Vagina (tissue), 2 donors: Measurements from ENCODE around the gene ZER1. TPM values are rescaled to one million over a fixed set of nuclear protein-coding genes. Genes with fewer than 3 reads are reported as not detected.

Experiments
- DNase-seq, 2 donors: peaks; one replicate each; pipeline ENCODE4 v3.0.0-alpha.2; 2017; ENCODE audit errors: extremely low spot score in 2 of 2
- H3K27ac ChIP-seq: fragments of 200-600 bp; sonication (generic); one replicate; pipeline ENCODE4 v1.5.1; 2019
- H3K27me3 ChIP-seq: fragments of 200-600 bp; sonication (generic); one replicate; pipeline ENCODE4 v1.5.1; 2019
- H3K36me3 ChIP-seq, 2 donors: fragments of 200-600 bp; sonication (generic); one replicate each; pipeline ENCODE4 v1.5.1; 2017 to 2019
- H3K4me1 ChIP-seq: fragments of 200-600 bp; sonication (generic); one replicate; pipeline ENCODE4 v1.5.1; 2019
- H3K4me3 ChIP-seq, 2 donors: fragments of 200-600 bp; sonication (generic); 1 replicate in 1 of 2; 2 replicates in 1 of 2; pipeline ENCODE4 v1.5.1; 2016 to 2019
- H3K9me3 ChIP-seq: fragments of 200-600 bp; sonication (generic); one replicate; pipeline ENCODE4 v1.5.1; 2019
- CTCF ChIP-seq, 3 experiments: fragments of 450-650 bp in 2 of 3; fragments of 200-600 bp in 1 of 3; sonication (generic) in 1 of 3; IDR thresholded peaks; one replicate each; pipeline ENCODE4 v1.5.1; 2017 to 2019; ENCODE audit warnings: antibody characterized with exemption in 3 of 3, mild to moderate bottlenecking in 2 of 3, moderate library complexity in 2 of 3
- POLR2A ChIP-seq, 2 donors: fragments of 450-650 bp; IDR thresholded peaks; one replicate each; pipeline ENCODE4 v1.6.1; 2017; ENCODE audit warnings: antibody characterized with exemption in 2 of 2, mild to moderate bottlenecking in 2 of 2, moderate library complexity in 2 of 2
- POLR2AphosphoS5 ChIP-seq, 2 donors: sonication (generic); formaldehyde crosslinking; IDR thresholded peaks; one replicate each; pipeline ENCODE4 v1.9.0; 2017; ENCODE audit warnings: antibody characterized with exemption in 2 of 2, mild to moderate bottlenecking in 2 of 2, low read depth in 1 of 2; ENCODE audit not compliant: insufficient read depth in 1 of 2
- intact Hi-C: fragments of 100-400 bp; cut with DNase I; formaldehyde crosslinking; loops from one replicate; pipeline ENCODE4 v1.15.1; 2023
- total RNA-seq: library from RNA; depleted of rRNA; stranded (reverse); fragments of >200 nt; gene quantifications from one replicate; pipeline ENCODE4 v1.2.3, GENCODE V29; 2016

Gene ZER1
- total RNA-seq, 1 donor from 2014 or later = 54.8 TPM

GRCh38 chr9:128723866-128724743 is 47.6 kb downstream of the ZER1 start, which contains the start of gene ZDHHC12:
ZDHHC12 (minus strand) TSS chr9:128724127; CDS start chr9:128724093, 34 bp downstream.
- Histone ChIP-seq H3K27me3 (no peaks in the 10 kb centered on the region), H3K27ac (peak within 1 kb of the TSS; percentile 80), H3K4me3 (peak within 1 kb of the TSS; percentile 50 to 79), H3K9me3 (no peaks in the 10 kb centered on the region), H3K4me1 (peaks cover 23% of the 10 kb centered on the region), H3K36me3 (no peaks in the 10 kb centered on the region)
- peak in 1 of 3 experiments; percentile 2 for TF ChIP-seq CTCF (IDR thresholded peaks at IDR 0.05)
- TF ChIP-seq POLR2AphosphoS5 (IDR thresholded peaks at IDR 0.05; ENCODE audit: insufficient read depth in 1 of 2, low read depth in 1 of 2) = peak; percentile 69 to 88
- TF ChIP-seq POLR2A (IDR thresholded peaks at IDR 0.05) = peak in 1 of 2 donors; percentile 32
- DNase-seq = no peak
- intact Hi-C loops = no loop called here

- no peak for DNase-seq
- intact Hi-C loops = no loop called here
- H3K36me3 ChIP-seq = no peaks in the 10 kb centered on the region
- no peaks in the 10 kb centered on the region for H3K27me3 ChIP-seq
- peak overlapping the region; percentile 80 for H3K27ac ChIP-seq
- no peaks in the 10 kb centered on the region for H3K9me3 ChIP-seq
- H3K4me1 ChIP-seq = peaks cover 23% of the 10 kb centered on the region
- H3K4me3 ChIP-seq = peak overlapping the region; percentile 50 to 79
- TF ChIP-seq CTCF (IDR thresholded peaks at IDR 0.05) = no peak
- TF ChIP-seq POLR2A (IDR thresholded peaks at IDR 0.05) = no peak
Observed at GRCh38 chr9:128723352-128723865, 48.3 kb downstream of the ZER1 start.

- peaks cover 23% of the 10 kb centered on the region for H3K4me1 ChIP-seq
- peak overlapping the region; percentile 80 for H3K27ac ChIP-seq
- no peak for DNase-seq
- H3K4me3 ChIP-seq = peak overlapping the region; percentile 50 to 79
- intact Hi-C loops = no loop called here
- no peaks in the 10 kb centered on the region for H3K9me3 ChIP-seq
- TF ChIP-seq POLR2AphosphoS5 (IDR thresholded peaks at IDR 0.05; ENCODE audit: insufficient read depth in 1 of 2, low read depth in 1 of 2) = no peak
- no peaks in the 10 kb centered on the region for H3K27me3 ChIP-seq
- H3K36me3 ChIP-seq = no peaks in the 10 kb centered on the region
Observed at GRCh38 chr9:128722380-128723351, 49.1 kb downstream of the ZER1 start.

GRCh38 chr9:128721487-128722010 is 50.2 kb downstream of the ZER1 start:
- Histone ChIP-seq H3K4me3 (no peak overlapping the region), H3K27ac (no peak overlapping the region), H3K9me3 (no peaks in the 10 kb centered on the region), H3K4me1 (peaks cover 23% of the 10 kb centered on the region), H3K27me3 (no peaks in the 10 kb centered on the region), H3K36me3 (no peaks in the 10 kb centered on the region)
- intact Hi-C loops = no loop called here
- no peak for TF ChIP-seq CTCF (IDR thresholded peaks at IDR 0.05)
- TF ChIP-seq POLR2A (IDR thresholded peaks at IDR 0.05) = no peak
- no peak for TF ChIP-seq POLR2AphosphoS5 (IDR thresholded peaks at IDR 0.05; ENCODE audit: insufficient read depth in 1 of 2, low read depth in 1 of 2)
- no peak for DNase-seq
